ENCODE data around the gene CR1. TPM values are rescaled to one million over a fixed set of nuclear protein-coding genes. Genes with fewer than 3 reads are reported as not detected.

The CR1 gene
- total and polyA plus RNA-seq, 9 of the 15 experiments (the other 6 are each of a cell fraction or from before 2014, with no cell fraction given) = 0.07 to 0.47 (median 0.18) TPM

DNA sequence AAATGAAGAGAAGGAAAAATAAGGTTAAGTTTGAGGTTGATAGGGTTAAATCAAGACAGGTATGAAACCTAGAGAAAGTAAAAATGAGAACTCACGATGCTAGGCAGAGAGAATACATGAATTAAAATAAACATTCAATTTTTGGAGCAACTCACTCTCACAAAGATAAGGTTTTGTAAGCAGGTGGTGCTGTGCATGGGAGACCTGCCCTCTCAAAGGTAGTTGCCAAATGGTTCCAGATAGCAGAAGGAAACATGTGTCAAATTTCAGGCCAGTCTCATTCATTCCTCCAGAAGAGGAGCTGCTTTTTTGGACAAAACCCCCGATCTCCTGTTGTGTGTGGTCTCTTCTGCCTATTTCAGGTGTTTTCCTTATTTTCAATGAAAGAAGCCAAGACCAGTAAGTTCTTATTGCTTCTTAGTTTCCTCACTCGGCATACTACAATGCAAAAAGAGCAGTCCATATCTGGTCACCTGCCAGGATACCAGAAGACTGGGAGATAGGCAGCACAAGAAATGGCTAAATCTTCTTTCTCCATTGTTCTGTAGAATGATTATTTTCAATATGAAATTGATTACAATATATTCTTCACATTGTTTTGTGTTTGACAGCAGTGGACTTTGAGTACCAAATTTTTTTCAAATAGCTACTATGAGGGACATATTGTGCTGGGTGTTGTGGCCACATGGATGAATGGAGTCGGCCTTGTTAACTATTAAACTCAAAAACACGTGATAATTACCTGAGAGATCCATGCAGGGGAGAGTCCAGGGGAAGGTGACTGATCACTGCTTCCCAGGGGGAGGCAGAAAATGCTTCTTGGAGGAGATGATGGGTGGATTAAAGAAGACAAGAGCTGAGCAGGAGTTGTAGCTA lies 152.6 kb downstream of the CR1 start:
- H2AFZ ChIP-seq (ENCODE audit: low read depth, low read length) = peak overlapping the region; percentile 56
- peaks cover 87% of the 10 kb centered on the region for H3K79me2 ChIP-seq (ENCODE audit: control insufficient read depth, insufficient read depth, low read length)
- no peaks in the 10 kb centered on the region for H3K9me1 ChIP-seq (ENCODE audit: control insufficient read depth, insufficient read depth, low read length)
- H3K4me1 ChIP-seq (replicated peaks in 1 of 2; ENCODE audit: control insufficient read depth in 2 of 2, insufficient read depth in 2 of 2, low read length in 2 of 2) = peaks cover 30 to 44% of the 10 kb centered on the region in 2 experiments
- peak overlapping the region; percentile 15 to 75; a peak in 3 of 4 replicates for H3K9ac ChIP-seq (ENCODE audit: insufficient read depth in 1 of 2, low read depth in 2 of 2, low read length in 2 of 2)
- BruUV-seq (replicated peaks) = no TSS peak
- WGBS (ENCODE audit: insufficient coverage, low coverage, missing lambda C conversion rate) = 11% methylated on average over 5 of the region's 5 CpGs
- peak overlapping the region; percentile 88 for H3K27ac ChIP-seq (ENCODE audit: extremely low read depth, low read depth, low read length)
- H4K20me1 ChIP-seq (replicated peaks; ENCODE audit: control insufficient read depth, insufficient read depth, low read length) = no peaks in the 10 kb centered on the region
- peak in 1 of 4 experiments; percentile 71 for DNase-seq (ENCODE audit: extremely low read depth in 1 of 4, low spot score in 3 of 4)
- H3K9me3 ChIP-seq (replicated peaks; ENCODE audit: control insufficient read depth, insufficient read depth, low read depth, low read length) = no peaks in the 10 kb centered on the region
- ChIA-PET POLR2A (interaction anchor here (0.6 to 2.3 kb wide), 9 partner anchors 10 to 100 kb away, joined by 3 to 21 read pairs (median 4); no protein-coding TSS in a partner anchor), CTCF (ENCODE audit: low intra/inter-chr PET ratio) (no interaction called here)
- peak overlapping the region; percentile 96 for H3K4me2 ChIP-seq (ENCODE audit: insufficient read depth, low read length)
- H3K36me3 ChIP-seq (ENCODE audit: control insufficient read depth, insufficient read depth, low read length) = peaks cover 8% of the 10 kb centered on the region; the same call in 2 of the 3 replicates
- H3K27me3 ChIP-seq (ENCODE audit: control insufficient read depth in 2 of 2, insufficient read depth in 2 of 2, low read length in 2 of 2) = no peaks in the 10 kb centered on the region
- in situ Hi-C loops (cut with MboI) = no loop called here
- no peak for ATAC-seq
- H3K4me3 ChIP-seq = peak overlapping the region; percentile 5; the same call in 1 of the 2 replicates
- FAIRE-seq = no peak
- intact Hi-C loops (cut with micrococcal nuclease) = loop anchor here (5.0 to 10.0 kb wide), 2 partner anchors 104 to 594 kb away; partner anchors contain the start of genes CD46, PFKFB2 and YOD1
- TF ChIP-seq CXXC5 (CRISPR knock-in tag; IDR thresholded peaks at IDR 0.05) (peak; percentile 31), CBX3 (IDR thresholded peaks at IDR 0.05; ENCODE audit: borderline replicate concordance in 1 of 2, low read length in 2 of 2) (0 out of 3 replicates have a peak, but pooled peaks of 1 of the 2 experiments have one; percentile 17), KAT7 (CRISPR knock-in tag; IDR thresholded peaks at IDR 0.05; ENCODE audit: borderline replicate concordance) (0 out of 2 replicates have a peak, but pooled peaks have one; percentile 2), SOX6 (IDR thresholded peaks at IDR 0.05) (0 out of 2 replicates have a peak, but pooled peaks have one; percentile 22), POLR2AphosphoS5 (IDR thresholded peaks at IDR 0.05; ENCODE audit: control insufficient read depth, insufficient read depth, low read depth, low read length) (0 out of 2 replicates have a peak, but pooled peaks have one; percentile 37), SMARCC2 (IDR thresholded peaks at IDR 0.05; ENCODE audit: low read depth) (no peak), NFIC (IDR thresholded peaks at IDR 0.05) (peak; percentile 42; the same call in 1 of the 2 replicates)
- TF ChIP-seq, protein P1, sequence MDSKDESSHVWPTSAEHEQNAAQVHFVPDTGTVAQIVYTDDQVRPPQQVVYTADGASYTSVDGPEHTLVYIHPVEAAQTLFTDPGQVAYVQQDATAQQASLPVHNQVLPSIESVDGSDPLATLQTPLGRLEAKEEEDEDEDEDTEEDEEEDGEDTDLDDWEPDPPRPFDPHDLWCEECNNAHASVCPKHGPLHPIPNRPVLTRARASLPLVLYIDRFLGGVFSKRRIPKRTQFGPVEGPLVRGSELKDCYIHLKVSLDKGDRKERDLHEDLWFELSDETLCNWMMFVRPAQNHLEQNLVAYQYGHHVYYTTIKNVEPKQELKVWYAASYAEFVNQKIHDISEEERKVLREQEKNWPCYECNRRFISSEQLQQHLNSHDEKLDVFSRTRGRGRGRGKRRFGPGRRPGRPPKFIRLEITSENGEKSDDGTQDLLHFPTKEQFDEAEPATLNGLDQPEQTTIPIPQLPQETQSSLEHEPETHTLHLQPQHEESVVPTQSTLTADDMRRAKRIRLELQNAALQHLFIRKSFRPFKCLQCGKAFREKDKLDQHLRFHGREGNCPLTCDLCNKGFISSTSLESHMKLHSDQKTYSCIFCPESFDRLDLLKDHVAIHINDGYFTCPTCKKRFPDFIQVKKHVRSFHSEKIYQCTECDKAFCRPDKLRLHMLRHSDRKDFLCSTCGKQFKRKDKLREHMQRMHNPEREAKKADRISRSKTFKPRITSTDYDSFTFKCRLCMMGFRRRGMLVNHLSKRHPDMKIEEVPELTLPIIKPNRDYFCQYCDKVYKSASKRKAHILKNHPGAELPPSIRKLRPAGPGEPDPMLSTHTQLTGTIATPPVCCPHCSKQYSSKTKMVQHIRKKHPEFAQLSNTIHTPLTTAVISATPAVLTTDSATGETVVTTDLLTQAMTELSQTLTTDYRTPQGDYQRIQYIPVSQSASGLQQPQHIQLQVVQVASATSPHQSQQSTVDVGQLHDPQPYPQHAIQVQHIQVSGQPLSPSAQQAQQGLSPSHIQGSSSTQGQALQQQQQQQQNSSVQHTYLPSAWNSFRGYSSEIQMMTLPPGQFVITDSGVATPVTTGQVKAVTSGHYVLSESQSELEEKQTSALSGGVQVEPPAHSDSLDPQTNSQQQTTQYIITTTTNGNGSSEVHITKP (IDR thresholded peaks at IDR 0.05; ENCODE audit: partially characterized antibody) = peak; percentile 91
- TF ChIP-seq, protein P2, sequence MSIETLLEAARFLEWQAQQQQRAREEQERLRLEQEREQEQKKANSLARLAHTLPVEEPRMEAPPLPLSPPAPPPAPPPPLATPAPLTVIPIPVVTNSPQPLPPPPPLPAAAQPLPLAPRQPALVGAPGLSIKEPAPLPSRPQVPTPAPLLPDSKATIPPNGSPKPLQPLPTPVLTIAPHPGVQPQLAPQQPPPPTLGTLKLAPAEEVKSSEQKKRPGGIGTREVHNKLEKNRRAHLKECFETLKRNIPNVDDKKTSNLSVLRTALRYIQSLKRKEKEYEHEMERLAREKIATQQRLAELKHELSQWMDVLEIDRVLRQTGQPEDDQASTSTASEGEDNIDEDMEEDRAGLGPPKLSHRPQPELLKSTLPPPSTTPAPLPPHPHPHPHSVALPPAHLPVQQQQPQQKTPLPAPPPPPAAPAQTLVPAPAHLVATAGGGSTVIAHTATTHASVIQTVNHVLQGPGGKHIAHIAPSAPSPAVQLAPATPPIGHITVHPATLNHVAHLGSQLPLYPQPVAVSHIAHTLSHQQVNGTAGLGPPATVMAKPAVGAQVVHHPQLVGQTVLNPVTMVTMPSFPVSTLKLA (conservative IDR thresholded peaks at IDR 0.05) = 0 out of 4 replicates have a peak, but pooled peaks have one; percentile 25 to 26
